BJ (cell line): ENCODE results near the gene PRSS37. TPM values are rescaled to one million over a fixed set of nuclear protein-coding genes. Genes with fewer than 3 reads are reported as not detected.
"Not testable (repeated sequence)": the region's sequence is repeated elsewhere in the genome, so short reads cannot be mapped to it uniquely, and the experiment has no call there.

Experiments used
- CTCF ChIA-PET: fragments of 350-600 bp; formaldehyde crosslinking; extraction: SDS; loops from one replicate; lab custom pipeline; 2021; ENCODE audit warnings: antibody characterized with exemption, inconsistent platforms; lab: Yijun Ruan, JAX
- POLR2A ChIA-PET: fragments of 300-600 bp; sonication (Branson Sonifier 250); formaldehyde crosslinking; extraction: SDS; loops from one replicate; lab custom pipeline; 2021; ENCODE audit warnings: antibody characterized with exemption; lab: Charles Lee
- DNase-seq: peaks from one replicate; pipeline ENCODE4 v3.0.0-alpha.2; 2011; ENCODE audit warnings: low read depth
- H3K27me3 ChIP-seq: 2 replicates; pipeline ENCODE4 v1.6.0; 2011; ENCODE audit warnings: low read length; ENCODE audit not compliant: control insufficient read depth, insufficient read depth
- H3K36me3 ChIP-seq: 2 replicates; pipeline ENCODE4 v1.5.1; 2011; ENCODE audit warnings: low read length; ENCODE audit not compliant: control insufficient read depth, insufficient read depth
- H3K4me3 ChIP-seq: 2 replicates; pipeline ENCODE4 v1.5.1; 2011; ENCODE audit warnings: low read depth, mild to moderate bottlenecking, control low read depth, low read length
- polyA plus RNA-seq: library from polyadenylated mRNA; depleted of rRNA; stranded (reverse); fragments of >200 nt; gene quantifications from 2 replicates; pipeline ENCODE4 v1.2.3, GENCODE V29; 2011
- TF ChIP-seq, protein P1 (sequence below): IDR thresholded peaks from 2 replicates; pipeline ENCODE4 v1.5.1; 2011; ENCODE audit warnings: low read depth, mild to moderate bottlenecking, control low read depth, inconsistent platforms, low read length, moderate library complexity; ENCODE audit not compliant: insufficient read depth

PRSS37 gene
- polyA plus RNA-seq, 1 experiment: not detected

DNA sequence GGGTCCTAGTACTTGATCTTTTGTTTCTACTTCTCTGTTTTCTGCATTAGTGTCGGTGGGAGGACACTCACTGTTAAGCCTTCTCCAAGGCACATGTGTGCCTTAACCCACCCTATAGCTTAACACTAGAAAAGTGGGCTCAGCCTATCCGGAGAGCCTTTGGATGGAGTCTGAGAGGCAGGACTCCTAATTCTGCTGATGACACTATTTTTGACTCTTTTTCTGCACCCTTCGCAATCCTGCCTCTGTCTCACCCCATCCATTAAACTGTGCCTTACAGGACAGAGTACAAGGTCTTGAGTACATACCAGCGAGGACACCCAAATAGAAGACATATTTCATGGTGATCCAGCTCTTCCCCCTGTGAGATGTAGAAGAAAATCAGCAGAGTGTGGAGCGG is 577 bp downstream of the PRSS37 start:
- no peaks in the 10 kb centered on the region for H3K27me3 ChIP-seq
- no peak overlapping the region for H3K4me3 ChIP-seq
- no peaks in the 10 kb centered on the region for H3K36me3 ChIP-seq
- ChIA-PET POLR2A (no interaction called here), CTCF (no interaction called here)
- no peak for DNase-seq
- TF ChIP-seq, protein P1, sequence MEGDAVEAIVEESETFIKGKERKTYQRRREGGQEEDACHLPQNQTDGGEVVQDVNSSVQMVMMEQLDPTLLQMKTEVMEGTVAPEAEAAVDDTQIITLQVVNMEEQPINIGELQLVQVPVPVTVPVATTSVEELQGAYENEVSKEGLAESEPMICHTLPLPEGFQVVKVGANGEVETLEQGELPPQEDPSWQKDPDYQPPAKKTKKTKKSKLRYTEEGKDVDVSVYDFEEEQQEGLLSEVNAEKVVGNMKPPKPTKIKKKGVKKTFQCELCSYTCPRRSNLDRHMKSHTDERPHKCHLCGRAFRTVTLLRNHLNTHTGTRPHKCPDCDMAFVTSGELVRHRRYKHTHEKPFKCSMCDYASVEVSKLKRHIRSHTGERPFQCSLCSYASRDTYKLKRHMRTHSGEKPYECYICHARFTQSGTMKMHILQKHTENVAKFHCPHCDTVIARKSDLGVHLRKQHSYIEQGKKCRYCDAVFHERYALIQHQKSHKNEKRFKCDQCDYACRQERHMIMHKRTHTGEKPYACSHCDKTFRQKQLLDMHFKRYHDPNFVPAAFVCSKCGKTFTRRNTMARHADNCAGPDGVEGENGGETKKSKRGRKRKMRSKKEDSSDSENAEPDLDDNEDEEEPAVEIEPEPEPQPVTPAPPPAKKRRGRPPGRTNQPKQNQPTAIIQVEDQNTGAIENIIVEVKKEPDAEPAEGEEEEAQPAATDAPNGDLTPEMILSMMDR: no peak

DNA sequence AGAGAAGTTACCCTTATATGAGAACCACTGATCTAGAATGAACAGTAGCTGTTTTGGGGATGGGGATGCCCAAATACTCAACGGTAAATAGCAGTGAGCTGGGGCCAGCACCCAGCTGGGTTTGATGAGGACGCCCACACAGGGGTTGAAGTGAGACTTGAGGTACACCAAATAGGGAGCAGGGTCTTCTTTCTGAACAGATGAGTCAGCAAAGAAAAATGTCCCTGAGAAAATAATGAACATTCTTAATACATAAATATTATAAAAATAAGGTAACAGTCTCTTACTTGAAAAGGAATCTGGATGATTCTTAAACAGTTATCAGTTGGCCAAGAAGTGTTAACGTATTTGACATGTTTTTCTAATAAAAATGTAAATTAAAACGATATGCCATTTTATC is 2.0 kb downstream of the PRSS37 start:
- DNase-seq: no peak
- Histone ChIP-seq H3K27me3 (no peaks in the 10 kb centered on the region), H3K4me3 (no peak overlapping the region), H3K36me3 (no peaks in the 10 kb centered on the region)
- ChIA-PET POLR2A (interaction anchor here (0.5 kb wide), 1 partner anchor 1072 kb away, joined by 3 read pairs; no protein-coding TSS in a partner anchor), CTCF (no interaction called here)
- TF ChIP-seq, protein P1: no peak

DNA sequence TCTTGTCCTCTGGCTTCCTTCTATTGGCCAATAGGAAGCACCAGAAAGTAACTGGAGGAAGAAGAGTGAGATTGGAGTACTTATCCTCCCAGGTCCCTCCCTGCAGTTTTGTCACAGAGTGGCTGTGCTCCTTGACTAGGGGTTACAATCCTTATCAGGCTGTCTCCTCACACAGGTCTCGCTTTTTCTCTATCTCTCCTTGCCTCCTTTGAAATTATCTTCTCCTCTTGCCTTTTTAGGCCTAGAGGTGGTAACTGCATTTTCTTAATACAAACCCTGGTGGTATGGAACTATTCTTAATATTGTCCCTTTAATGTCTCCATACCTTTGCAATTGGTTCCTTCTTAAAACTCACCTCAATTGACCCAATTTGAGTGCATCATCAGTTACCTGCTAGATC is 2.7 kb downstream of the PRSS37 start:
- ChIA-PET CTCF (no interaction called here), POLR2A (no interaction called here)
- TF ChIP-seq, protein P1: no peak
- Histone ChIP-seq H3K27me3 (no peaks in the 10 kb centered on the region), H3K4me3 (no peak overlapping the region), H3K36me3 (no peaks in the 10 kb centered on the region)
- DNase-seq: no peak

DNA sequence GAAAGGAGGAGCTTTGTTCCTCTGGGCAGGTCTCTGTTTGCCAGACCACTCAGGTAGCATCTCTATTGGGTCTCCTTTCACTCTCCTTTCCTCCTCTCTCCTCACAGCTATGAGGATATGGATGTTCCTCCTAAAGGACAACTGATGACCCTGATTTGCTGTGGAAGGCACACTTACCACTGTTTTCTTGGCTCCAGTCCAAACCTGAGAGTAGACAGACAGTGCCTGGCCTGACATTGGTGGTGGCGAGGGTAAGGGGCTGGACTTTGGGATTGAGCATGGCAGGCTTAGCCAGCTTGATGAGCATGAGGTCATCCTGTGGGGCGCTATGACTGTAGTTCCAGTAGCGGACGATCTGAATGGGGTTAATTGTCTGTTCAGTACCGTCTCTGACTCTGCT is 3.6 kb downstream of the PRSS37 start:
- H3K27me3 ChIP-seq: no peaks in the 10 kb centered on the region
- DNase-seq: no peak
- CTCF ChIA-PET: no interaction called here
- TF ChIP-seq, protein P1: no peak
- H3K36me3 ChIP-seq: no peaks in the 10 kb centered on the region
- H3K4me3 ChIP-seq: no peak overlapping the region
- POLR2A ChIA-PET: no interaction called here

DNA sequence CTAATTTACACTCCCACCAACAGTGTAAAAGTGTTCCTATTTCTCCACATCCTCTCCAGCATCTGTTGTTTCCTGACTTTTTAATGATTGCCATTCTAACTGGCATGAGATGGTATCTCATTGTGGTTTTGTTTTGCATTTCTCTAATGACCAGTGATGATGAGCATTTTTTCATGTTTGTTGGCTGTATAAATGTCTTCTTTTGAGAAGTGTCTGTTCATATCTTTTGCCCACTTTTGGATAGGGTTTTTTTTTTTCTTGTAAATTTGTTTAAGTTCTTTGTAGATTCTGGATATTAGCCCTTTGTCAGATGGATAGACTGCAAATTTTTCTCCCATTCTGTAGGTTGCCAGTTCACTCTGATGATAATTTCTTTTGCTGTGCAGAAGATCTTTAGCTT is 18.9 kb downstream of the PRSS37 start:
- H3K36me3 ChIP-seq, POLR2A ChIA-PET, DNase-seq, H3K27me3 ChIP-seq, H3K4me3 ChIP-seq, CTCF ChIA-PET: not testable (repeated sequence)

DNA sequence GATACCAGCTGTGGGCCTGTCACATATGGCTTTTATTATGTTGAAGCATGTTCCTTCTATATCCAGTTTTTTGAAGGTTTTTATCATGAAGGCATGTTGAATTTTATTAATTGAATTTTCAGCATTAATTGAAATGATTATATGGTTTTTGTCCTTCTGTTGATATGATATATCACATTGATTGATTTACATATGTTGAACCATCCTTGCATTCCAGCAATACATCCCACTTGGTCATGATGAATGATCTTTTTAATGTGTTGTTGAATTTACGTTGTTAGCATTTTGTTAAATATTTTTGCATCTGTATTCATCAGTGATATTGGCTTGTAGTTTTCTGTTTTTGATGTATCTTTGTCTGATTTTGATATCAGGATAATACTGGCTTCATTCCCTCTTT is 21.2 kb downstream of the PRSS37 start:
- DNase-seq: no peak
- Histone ChIP-seq H3K27me3 (no peaks in the 10 kb centered on the region), H3K4me3 (no peak overlapping the region), H3K36me3 (no peaks in the 10 kb centered on the region)
- ChIA-PET CTCF (no interaction called here), POLR2A (no interaction called here)
- TF ChIP-seq, protein P1: no peak
